ENCODE data around the gene SLC24A3. TPM values are rescaled to one million over a fixed set of nuclear protein-coding genes. Genes with fewer than 3 reads are reported as not detected.

Gene SLC24A3
- total RNA-seq, 1 donor from 2014 or later, result 0.79 TPM

GRCh38 chr20:19758133-19758500 is 545.7 kb downstream of the SLC24A3 start, which contains the start of gene RIN2:
RIN2 (plus strand) TSS chr20:19758258; CDS start chr20:19889602, 131,344 bp downstream.
- H3K9me3 Mint-ChIP-seq (ENCODE audit: unreplicated experiment), result no peaks in the 10 kb centered on the region
- DNase-seq (ENCODE audit: low read depth), result no peak
- peaks cover 10% of the 10 kb centered on the region for H3K4me1 ChIP-seq (ENCODE audit: insufficient read depth, low read length)

GRCh38 chr20:19758501-19759331 is 546.3 kb downstream of the SLC24A3 start:
- Mint-ChIP-seq H3K4me1 (ENCODE audit: low read depth, unreplicated experiment) (peaks cover 15% of the 10 kb centered on the region), H3K27me3 (ENCODE audit: low read depth, unreplicated experiment) (peaks cover under 1% of the 10 kb centered on the region), H3K27ac (ENCODE audit: unreplicated experiment) (peak overlapping the region; percentile 91), H3K4me3 (ENCODE audit: unreplicated experiment) (peak overlapping the region; percentile 91), H3K36me3 (ENCODE audit: low read depth, unreplicated experiment) (peaks cover 1% of the 10 kb centered on the region), H3K9me3 (ENCODE audit: unreplicated experiment) (no peaks in the 10 kb centered on the region)
- H3K36me3 ChIP-seq (ENCODE audit: insufficient read depth, low read length), result no peaks in the 10 kb centered on the region
- peak overlapping the region; percentile 84 for H2AFZ ChIP-seq (ENCODE audit: low read depth, low read length)
- H3K79me2 ChIP-seq (ENCODE audit: insufficient read depth, low read length), result peaks cover 7% of the 10 kb centered on the region
- peak overlapping the region; percentile 45 for H3K27ac ChIP-seq (ENCODE audit: low read depth, low read length)
- H3K9me3 ChIP-seq (ENCODE audit: insufficient read depth, low read depth, low read length), result no peaks in the 10 kb centered on the region
- TF ChIP-seq CTCF (IDR thresholded peaks at IDR 0.05; ENCODE audit: insufficient read depth, low read depth, low read length) (no peak), EZH2 (IDR thresholded peaks at IDR 0.05; ENCODE audit: insufficient read depth, low read length) (no peak)
- peak; percentile 16 for DNase-seq (ENCODE audit: low read depth)
- H3K4me3 ChIP-seq (ENCODE audit: insufficient read depth, low read depth, low read length), result peak overlapping the region; percentile 81
- peaks cover 17% of the 10 kb centered on the region for H4K20me1 ChIP-seq (ENCODE audit: insufficient read depth, low read length)
- H3K9ac ChIP-seq (ENCODE audit: low read length), result peak overlapping the region; percentile 87
- H3K4me2 ChIP-seq (ENCODE audit: low read length), result peak overlapping the region; percentile 98
- no peak for FAIRE-seq
- H3K27me3 ChIP-seq (ENCODE audit: insufficient read depth, low read length), result no peaks in the 10 kb centered on the region
- peaks cover 10% of the 10 kb centered on the region for H3K4me1 ChIP-seq (ENCODE audit: insufficient read depth, low read length)

More at GRCh38 chr20:19758133-19758500, 545.7 kb downstream of the SLC24A3 start, which contains the start of gene RIN2:
- H3K27me3 ChIP-seq (ENCODE audit: insufficient read depth, low read length), result no peaks in the 10 kb centered on the region
- TF ChIP-seq CTCF (IDR thresholded peaks at IDR 0.05; ENCODE audit: insufficient read depth, low read depth, low read length) (no peak), EZH2 (IDR thresholded peaks at IDR 0.05; ENCODE audit: insufficient read depth, low read length) (no peak)
- Mint-ChIP-seq H3K36me3 (ENCODE audit: low read depth, unreplicated experiment) (peaks cover 1% of the 10 kb centered on the region), H3K4me3 (ENCODE audit: unreplicated experiment) (peak within 1 kb of the TSS; percentile 91), H3K27ac (ENCODE audit: unreplicated experiment) (peak within 1 kb of the TSS; percentile 91), H3K27me3 (ENCODE audit: low read depth, unreplicated experiment) (peaks cover 2% of the 10 kb centered on the region), H3K4me1 (ENCODE audit: low read depth, unreplicated experiment) (peaks cover 15% of the 10 kb centered on the region)
- peaks cover 17% of the 10 kb centered on the region for H4K20me1 ChIP-seq (ENCODE audit: insufficient read depth, low read length)
- H2AFZ ChIP-seq (ENCODE audit: low read depth, low read length), result peak within 1 kb of the TSS; percentile 84
- no peaks in the 10 kb centered on the region for H3K9me3 ChIP-seq (ENCODE audit: insufficient read depth, low read depth, low read length)
- H3K27ac ChIP-seq (ENCODE audit: low read depth, low read length), result peak within 1 kb of the TSS; percentile 45
- peak within 1 kb of the TSS; percentile 87 for H3K9ac ChIP-seq (ENCODE audit: low read length)
- H3K79me2 ChIP-seq (ENCODE audit: insufficient read depth, low read length), result peaks cover 7% of the 10 kb centered on the region
- no peaks in the 10 kb centered on the region for H3K36me3 ChIP-seq (ENCODE audit: insufficient read depth, low read length)
- no peak for FAIRE-seq
- H3K4me3 ChIP-seq (ENCODE audit: insufficient read depth, low read depth, low read length), result peak within 1 kb of the TSS; percentile 81
- H3K4me2 ChIP-seq (ENCODE audit: low read length), result peak within 1 kb of the TSS; percentile 98

- no peak overlapping the region for H2AFZ ChIP-seq (ENCODE audit: low read depth, low read length)
- H3K4me3 Mint-ChIP-seq (ENCODE audit: unreplicated experiment), result peak overlapping the region; percentile 60
- peaks cover 17% of the 10 kb centered on the region for H4K20me1 ChIP-seq (ENCODE audit: insufficient read depth, low read length)
- no peaks in the 10 kb centered on the region for H3K36me3 ChIP-seq (ENCODE audit: insufficient read depth, low read length)
- FAIRE-seq (no peak), DNase-seq (ENCODE audit: low read depth) (no peak)
- H3K4me3 ChIP-seq (ENCODE audit: insufficient read depth, low read depth, low read length), result no peak overlapping the region
- peaks cover 7% of the 10 kb centered on the region for H3K79me2 ChIP-seq (ENCODE audit: insufficient read depth, low read length)
- no peaks in the 10 kb centered on the region for H3K9me3 Mint-ChIP-seq (ENCODE audit: unreplicated experiment)
- no peak overlapping the region for H3K4me2 ChIP-seq (ENCODE audit: low read length)
- no peak overlapping the region for H3K27ac ChIP-seq (ENCODE audit: low read depth, low read length)
- peaks cover 1% of the 10 kb centered on the region for H3K36me3 Mint-ChIP-seq (ENCODE audit: low read depth, unreplicated experiment)
- no peak overlapping the region for H3K27ac Mint-ChIP-seq (ENCODE audit: unreplicated experiment)
- H3K4me1 ChIP-seq (ENCODE audit: insufficient read depth, low read length), result peaks cover 10% of the 10 kb centered on the region
- H3K27me3 Mint-ChIP-seq (ENCODE audit: low read depth, unreplicated experiment), result no peaks in the 10 kb centered on the region
- H3K27me3 ChIP-seq (ENCODE audit: insufficient read depth, low read length), result no peaks in the 10 kb centered on the region
- no peaks in the 10 kb centered on the region for H3K9me3 ChIP-seq (ENCODE audit: insufficient read depth, low read depth, low read length)
- H3K9ac ChIP-seq (ENCODE audit: low read length), result no peak overlapping the region
- TF ChIP-seq CTCF (IDR thresholded peaks at IDR 0.05; ENCODE audit: insufficient read depth, low read depth, low read length) (no peak), EZH2 (IDR thresholded peaks at IDR 0.05; ENCODE audit: insufficient read depth, low read length) (no peak)
- H3K4me1 Mint-ChIP-seq (ENCODE audit: low read depth, unreplicated experiment), result peaks cover 22% of the 10 kb centered on the region
Observed at GRCh38 chr20:19760371-19760721, 547.9 kb downstream of the SLC24A3 start.

All from astrocyte (in vitro differentiated cells and primary cell).